ENCODE results near the gene MOV10L1.

MOV10L1 gene

DNA sequence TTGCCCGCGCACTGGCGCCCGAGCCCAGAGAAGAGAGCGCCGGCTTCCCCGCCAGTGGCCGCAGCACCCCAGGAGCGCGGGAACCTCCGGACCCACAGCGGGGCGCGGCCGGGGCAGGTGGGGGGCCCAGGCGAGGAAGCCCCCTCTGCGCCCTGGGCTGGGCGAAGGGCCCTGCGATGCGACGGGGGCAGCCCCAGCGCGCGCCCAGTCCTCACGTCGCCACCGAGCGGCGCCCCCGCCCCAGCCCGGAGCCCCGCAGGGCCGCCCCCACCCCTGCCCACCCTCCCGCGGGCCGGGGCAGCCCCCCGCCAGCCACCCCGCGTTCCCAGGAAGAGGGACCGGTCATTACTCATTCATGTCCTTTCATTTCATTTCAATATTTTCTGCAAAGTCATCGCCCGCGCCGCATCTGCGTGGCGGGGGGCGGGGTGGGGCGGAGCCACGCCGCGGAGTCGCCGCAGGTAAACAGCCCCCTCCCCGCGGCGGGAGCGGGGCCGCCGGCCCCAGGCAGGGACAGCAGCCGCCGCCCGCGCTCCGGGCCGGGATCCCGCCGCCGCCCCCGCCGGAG lies 80.1 kb downstream of the MOV10L1 start:
- Histone ChIP-seq H2BK12ac (ENCODE audit: low read length) (no peak overlapping the region), H3K4me3 (ENCODE audit: low read length in 2 of 2) (peak overlapping the region; percentile 45 to 77)

GRCh38 chr22:50170453-50171318 lies 80.9 kb downstream of the MOV10L1 start, which contains the start of gene PANX2:
TSS of gene PANX2 (plus strand) at chr22:50170731. CDS start at chr22:50170731, 0 bp downstream.
- Histone ChIP-seq H3K9me3 (replicated peaks in 1 of 2; ENCODE audit: control insufficient read depth in 2 of 2, insufficient read depth in 1 of 2, low read depth in 1 of 2, low read length in 2 of 2) (no peaks in the 10 kb centered on the region), H2AFZ (ENCODE audit: low read length) (peak within 1 kb of the TSS; percentile 88), H3K18ac (ENCODE audit: low read length) (peak within 1 kb of the TSS; percentile 99), H3K4me3 (ENCODE audit: low read length in 2 of 2) (peak within 1 kb of the TSS; percentile 45 to 92), H3K4me2 (ENCODE audit: insufficient read depth, low read length, poor library complexity, severe bottlenecking) (peak within 1 kb of the TSS; percentile 97), H3K79me1 (ENCODE audit: low read depth, low read length) (no peaks in the 10 kb centered on the region), H3K14ac (ENCODE audit: low read length) (peak within 1 kb of the TSS; percentile 89), H4K91ac (ENCODE audit: low read depth, low read length, poor library complexity) (no peak within 1 kb of the TSS), H3K23ac (ENCODE audit: low read depth, low read length, poor library complexity) (peak within 1 kb of the TSS; percentile 16), H2BK5ac (ENCODE audit: low read length) (no peak within 1 kb of the TSS), H2BK120ac (ENCODE audit: low read depth, low read length) (no peak within 1 kb of the TSS), H3K4ac (ENCODE audit: low read length) (peak within 1 kb of the TSS; percentile 66), H2BK12ac (ENCODE audit: low read length) (no peak within 1 kb of the TSS), H3K27ac (replicated peaks; ENCODE audit: low read length) (no peak within 1 kb of the TSS), H3K27me3 (ENCODE audit: control insufficient read depth in 3 of 3, insufficient read depth in 3 of 3, low read depth in 1 of 3, low read length in 3 of 3) (peaks cover 0 to 62% (median 28%) of the 10 kb centered on the region in 3 experiments), H3K36me3 (replicated peaks in 1 of 2; ENCODE audit: control insufficient read depth in 2 of 2, insufficient read depth in 2 of 2, low read length in 2 of 2) (no peaks in the 10 kb centered on the region), H2AK5ac (ENCODE audit: low read depth, low read length) (peak within 1 kb of the TSS; percentile 38), H2BK15ac (ENCODE audit: low read length) (peak within 1 kb of the TSS; percentile 89), H4K8ac (ENCODE audit: low read depth, low read length) (peak within 1 kb of the TSS; percentile 76), H3K9ac (ENCODE audit: low read depth, low read length, poor library complexity) (peak within 1 kb of the TSS; percentile 86), H3K4me1 (ENCODE audit: control insufficient read depth in 2 of 2, insufficient read depth in 1 of 2, low read depth in 1 of 2, low read length in 2 of 2) (peaks cover 0 to 2% of the 10 kb centered on the region in 2 donors)
- WGBS, 2 donors (ENCODE audit: extremely low coverage in 2 of 2, insufficient read length in 2 of 2, insufficient replicate concordance in 1 of 2), result no CpG with 5 or more reads among the region's 105 CpGs
- no peak for DNase-seq (ENCODE audit: low spot score)

More for the DNA sequence above, 80.1 kb downstream of the MOV10L1 start:
- Histone ChIP-seq H3K4me1 (ENCODE audit: control insufficient read depth in 2 of 2, insufficient read depth in 1 of 2, low read depth in 1 of 2, low read length in 2 of 2) (peaks cover 0 to 2% of the 10 kb centered on the region in 2 donors), H3K4ac (ENCODE audit: low read length) (no peak overlapping the region), H3K27ac (replicated peaks; ENCODE audit: low read length) (no peak overlapping the region), H3K23ac (ENCODE audit: low read depth, low read length, poor library complexity) (no peak overlapping the region), H2BK5ac (ENCODE audit: low read length) (no peak overlapping the region), H3K18ac (ENCODE audit: low read length) (peak overlapping the region; percentile 90), H3K14ac (ENCODE audit: low read length) (no peak overlapping the region), H4K8ac (ENCODE audit: low read depth, low read length) (no peak overlapping the region), H3K9ac (ENCODE audit: low read depth, low read length, poor library complexity) (peak overlapping the region; percentile 81), H2BK120ac (ENCODE audit: low read depth, low read length) (no peak overlapping the region), H2AFZ (ENCODE audit: low read length) (peak overlapping the region; percentile 71), H3K36me3 (replicated peaks in 1 of 2; ENCODE audit: control insufficient read depth in 2 of 2, insufficient read depth in 2 of 2, low read length in 2 of 2) (no peaks in the 10 kb centered on the region), H3K9me3 (replicated peaks in 1 of 2; ENCODE audit: control insufficient read depth in 2 of 2, insufficient read depth in 1 of 2, low read depth in 1 of 2, low read length in 2 of 2) (peaks cover 0 to 1% of the 10 kb centered on the region in 2 donors), H4K91ac (ENCODE audit: low read depth, low read length, poor library complexity) (no peak overlapping the region), H3K79me1 (ENCODE audit: low read depth, low read length) (no peaks in the 10 kb centered on the region), H2BK15ac (ENCODE audit: low read length) (peak overlapping the region; percentile 26), H2AK5ac (ENCODE audit: low read depth, low read length) (no peak overlapping the region), H3K4me2 (ENCODE audit: insufficient read depth, low read length, poor library complexity, severe bottlenecking) (peak overlapping the region; percentile 83), H3K27me3 (ENCODE audit: control insufficient read depth in 3 of 3, insufficient read depth in 3 of 3, low read depth in 1 of 3, low read length in 3 of 3) (peaks cover 0 to 55% (median 28%) of the 10 kb centered on the region in 3 experiments)
- no peak for DNase-seq (ENCODE audit: low spot score)
- no CpG with 5 or more reads among the region's 70 CpGs for WGBS, 2 donors (ENCODE audit: extremely low coverage in 2 of 2, insufficient read length in 2 of 2, insufficient replicate concordance in 1 of 2)

- Histone ChIP-seq H3K27ac (replicated peaks; ENCODE audit: low read length) (no peak overlapping the region), H2AFZ (ENCODE audit: low read length) (peak overlapping the region; percentile 88), H2BK15ac (ENCODE audit: low read length) (no peak overlapping the region), H4K91ac (ENCODE audit: low read depth, low read length, poor library complexity) (no peak overlapping the region), H3K9me3 (replicated peaks in 1 of 2; ENCODE audit: control insufficient read depth in 2 of 2, insufficient read depth in 1 of 2, low read depth in 1 of 2, low read length in 2 of 2) (no peaks in the 10 kb centered on the region), H3K9ac (ENCODE audit: low read depth, low read length, poor library complexity) (no peak overlapping the region), H3K36me3 (replicated peaks in 1 of 2; ENCODE audit: control insufficient read depth in 2 of 2, insufficient read depth in 2 of 2, low read length in 2 of 2) (no peaks in the 10 kb centered on the region), H4K8ac (ENCODE audit: low read depth, low read length) (no peak overlapping the region), H2BK12ac (ENCODE audit: low read length) (no peak overlapping the region), H3K4me3 (ENCODE audit: low read length in 2 of 2) (peak overlapping the region in 1 of 2 donors; percentile 45), H3K14ac (ENCODE audit: low read length) (peak overlapping the region; percentile 44), H2AK5ac (ENCODE audit: low read depth, low read length) (peak overlapping the region; percentile 38), H3K27me3 (ENCODE audit: control insufficient read depth in 3 of 3, insufficient read depth in 3 of 3, low read depth in 1 of 3, low read length in 3 of 3) (peaks cover 0 to 62% (median 28%) of the 10 kb centered on the region in 3 experiments), H2BK5ac (ENCODE audit: low read length) (no peak overlapping the region), H3K4me1 (ENCODE audit: control insufficient read depth in 2 of 2, insufficient read depth in 1 of 2, low read depth in 1 of 2, low read length in 2 of 2) (peaks cover 0 to 2% of the 10 kb centered on the region in 2 donors), H2BK120ac (ENCODE audit: low read depth, low read length) (no peak overlapping the region), H3K79me1 (ENCODE audit: low read depth, low read length) (no peaks in the 10 kb centered on the region), H3K18ac (ENCODE audit: low read length) (peak overlapping the region; percentile 18), H3K23ac (ENCODE audit: low read depth, low read length, poor library complexity) (peak overlapping the region; percentile 16), H3K4me2 (ENCODE audit: insufficient read depth, low read length, poor library complexity, severe bottlenecking) (peak overlapping the region; percentile 97), H3K4ac (ENCODE audit: low read length) (no peak overlapping the region)
- DNase-seq (ENCODE audit: low spot score), result no peak
- WGBS, 2 donors (ENCODE audit: extremely low coverage in 2 of 2, insufficient read length in 2 of 2, insufficient replicate concordance in 1 of 2), result no CpG with 5 or more reads among the region's 15 CpGs
Measured at GRCh38 chr22:50171319-50171964, 81.6 kb downstream of the MOV10L1 start.
